NCI-H1092 treated with DMSO at 0.1 percent for 48 hours (cell line): ENCODE data around the gene CITED2.
A peak's percentile ranks its signal among the peaks of the same experiment; 100 is the strongest.

Source experiments
- DNase-seq: peaks from one replicate; lab custom pipeline; 2025; lab: John Stamatoyannopoulos, UW

The CITED2 gene

DNA sequence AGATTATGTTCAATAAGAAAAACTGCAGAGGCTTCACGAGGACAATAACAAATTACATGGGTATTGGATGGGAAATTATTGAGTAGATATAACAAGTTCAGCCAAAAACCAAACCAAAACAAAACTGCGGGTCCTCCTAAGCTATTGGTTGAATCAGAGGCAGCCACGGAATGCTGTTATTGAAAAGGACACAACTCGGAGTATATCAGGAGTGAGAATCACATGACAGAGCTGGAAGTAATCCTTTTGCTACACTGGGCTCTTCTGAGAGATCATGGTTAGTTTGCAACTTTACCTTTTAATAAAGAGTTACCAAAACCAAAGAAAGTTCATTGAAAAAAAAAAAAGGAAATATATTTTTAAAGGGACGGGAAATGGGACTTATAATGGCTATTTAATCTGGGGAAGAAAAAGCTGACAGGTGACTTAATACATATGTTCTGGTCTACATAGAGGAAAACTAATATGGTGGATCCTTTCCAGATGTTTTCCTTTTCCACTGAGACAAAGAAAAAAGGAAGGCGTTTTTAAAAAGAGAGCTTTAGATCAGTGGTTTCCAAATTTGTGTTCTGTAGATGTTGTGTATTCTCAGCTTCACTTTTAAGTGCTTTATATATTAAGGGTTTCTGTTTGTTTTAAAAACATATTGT, 6.9 kb upstream of the CITED2 start:
- no peak for DNase-seq

DNA sequence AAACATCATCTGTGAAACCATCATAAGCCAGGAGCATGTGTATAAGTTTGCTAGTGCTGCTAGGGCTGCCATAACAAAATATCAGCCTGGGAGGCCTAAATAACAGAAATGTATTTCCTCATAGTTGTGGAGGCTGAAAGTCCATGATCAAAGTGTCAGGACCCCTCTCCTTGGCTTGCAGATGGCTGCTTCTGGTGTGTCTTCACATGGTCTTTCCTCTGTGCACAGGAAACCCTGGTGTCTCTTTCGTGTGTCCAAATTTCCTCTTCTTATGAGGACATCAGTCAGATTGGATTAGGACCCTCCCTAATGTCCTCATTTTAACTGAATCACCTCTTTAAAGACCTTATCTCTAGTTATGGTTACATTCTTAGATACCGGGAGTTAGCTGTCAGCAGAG, 6.2 kb upstream of the CITED2 start:
- DNase-seq: no peak

DNA sequence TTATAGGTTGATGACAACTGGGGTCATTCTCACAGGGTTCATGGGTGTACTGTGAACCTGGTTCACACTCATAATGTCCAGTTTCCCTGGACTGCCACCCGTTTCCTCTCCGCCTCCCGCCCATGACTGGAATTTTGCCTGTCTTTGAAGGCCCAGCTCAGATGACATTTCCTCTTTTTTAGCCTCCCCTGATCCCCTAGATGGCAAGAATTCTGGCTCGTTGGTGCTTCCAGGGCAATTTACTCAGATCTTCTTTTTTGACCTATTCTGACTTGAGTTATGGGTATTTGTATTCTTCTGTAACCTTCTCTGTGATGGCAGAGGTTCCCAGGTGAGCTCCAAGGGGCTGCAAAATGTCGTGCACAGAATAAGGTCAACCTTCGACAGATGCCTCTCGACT, 5.7 kb upstream of the CITED2 start:
- no peak for DNase-seq

DNA sequence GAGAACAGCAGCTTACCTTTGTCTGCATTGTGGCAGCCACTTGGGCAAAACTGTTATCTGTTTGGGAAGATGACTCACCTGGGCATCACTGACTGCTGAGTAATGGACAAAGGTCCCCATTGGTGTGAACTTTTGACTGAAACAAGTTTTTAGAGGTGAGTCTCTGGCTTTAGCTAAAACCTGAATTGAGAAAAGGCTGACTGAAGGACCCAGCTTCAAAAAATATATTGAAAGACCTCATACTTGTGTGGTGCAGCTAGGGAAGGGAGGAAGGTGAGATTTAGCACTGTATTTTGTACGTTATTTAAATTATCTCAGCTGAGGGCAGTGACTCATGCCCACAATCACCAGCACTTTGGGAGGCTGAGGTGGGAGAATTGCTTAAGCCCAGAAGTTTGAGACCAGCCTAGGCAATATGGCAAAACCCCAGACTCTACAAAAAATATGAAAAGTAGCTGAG, 4.5 kb upstream of the CITED2 start:
- DNase-seq: no peak

DNA sequence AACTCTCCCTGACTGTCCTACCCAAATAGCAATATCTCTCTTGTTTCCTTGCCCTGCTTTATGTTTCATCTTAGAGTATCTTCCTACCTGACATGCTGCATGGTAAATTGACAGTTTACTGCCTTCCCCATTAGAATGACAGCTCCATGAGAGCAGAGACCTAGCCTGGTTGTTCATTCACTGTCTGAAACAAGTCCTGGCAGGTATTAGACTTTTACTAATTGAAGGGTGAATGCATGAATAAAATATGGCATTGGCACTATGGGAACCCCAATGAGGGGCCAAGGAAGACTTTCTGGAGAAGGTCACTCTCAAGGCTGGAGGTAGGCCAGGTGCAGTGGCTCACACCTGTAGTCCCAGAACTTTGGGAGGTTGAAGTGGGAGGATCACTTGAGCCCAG, 3.8 kb upstream of the CITED2 start:
- DNase-seq: no peak

DNA sequence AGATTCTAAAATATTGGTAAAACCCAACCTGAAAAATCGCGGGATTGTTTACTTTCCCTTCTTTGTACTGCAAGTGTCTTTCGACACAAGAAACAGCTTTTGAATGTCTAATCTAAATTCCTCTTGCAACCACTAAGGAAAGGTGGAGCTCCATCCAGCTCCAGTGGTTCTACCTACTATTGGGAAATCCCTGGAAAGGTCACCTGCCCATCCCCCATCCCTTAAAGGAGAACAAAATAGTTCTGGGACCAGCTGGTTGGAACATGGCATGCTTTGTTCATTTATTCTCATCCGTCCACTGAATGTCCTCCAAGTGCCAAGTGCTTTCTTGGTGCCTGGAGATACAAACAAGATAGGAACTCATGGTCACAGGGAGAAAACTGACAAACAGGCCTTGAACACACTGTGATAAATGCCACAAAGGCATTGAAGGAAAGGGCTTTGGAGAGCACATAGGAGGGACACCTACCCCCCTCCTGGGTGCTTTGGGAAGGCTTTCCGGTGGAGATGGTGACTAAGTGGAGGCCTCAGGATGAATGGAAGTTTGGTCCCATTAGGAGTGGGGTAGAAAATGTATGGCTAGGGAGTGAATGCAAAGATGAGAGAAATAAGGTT, 2.3 kb upstream of the CITED2 start:
- DNase-seq: no peak

DNA sequence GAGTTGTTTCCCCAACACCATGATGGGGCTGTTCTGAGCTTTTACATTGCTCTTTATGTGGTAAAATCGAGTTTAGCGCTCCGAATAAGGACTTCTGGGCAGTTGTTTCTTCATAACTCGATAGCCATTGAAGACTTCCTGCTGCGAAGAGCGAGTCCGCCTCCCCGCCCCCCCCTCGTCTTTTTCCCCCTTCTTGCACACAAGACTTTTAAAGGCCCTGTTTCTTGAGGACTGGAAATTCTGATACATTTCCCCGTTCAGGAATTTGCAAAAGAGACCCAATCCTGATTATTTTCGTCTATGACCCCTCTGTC, 1.5 kb upstream of the CITED2 start:
- DNase-seq: no peak

DNA sequence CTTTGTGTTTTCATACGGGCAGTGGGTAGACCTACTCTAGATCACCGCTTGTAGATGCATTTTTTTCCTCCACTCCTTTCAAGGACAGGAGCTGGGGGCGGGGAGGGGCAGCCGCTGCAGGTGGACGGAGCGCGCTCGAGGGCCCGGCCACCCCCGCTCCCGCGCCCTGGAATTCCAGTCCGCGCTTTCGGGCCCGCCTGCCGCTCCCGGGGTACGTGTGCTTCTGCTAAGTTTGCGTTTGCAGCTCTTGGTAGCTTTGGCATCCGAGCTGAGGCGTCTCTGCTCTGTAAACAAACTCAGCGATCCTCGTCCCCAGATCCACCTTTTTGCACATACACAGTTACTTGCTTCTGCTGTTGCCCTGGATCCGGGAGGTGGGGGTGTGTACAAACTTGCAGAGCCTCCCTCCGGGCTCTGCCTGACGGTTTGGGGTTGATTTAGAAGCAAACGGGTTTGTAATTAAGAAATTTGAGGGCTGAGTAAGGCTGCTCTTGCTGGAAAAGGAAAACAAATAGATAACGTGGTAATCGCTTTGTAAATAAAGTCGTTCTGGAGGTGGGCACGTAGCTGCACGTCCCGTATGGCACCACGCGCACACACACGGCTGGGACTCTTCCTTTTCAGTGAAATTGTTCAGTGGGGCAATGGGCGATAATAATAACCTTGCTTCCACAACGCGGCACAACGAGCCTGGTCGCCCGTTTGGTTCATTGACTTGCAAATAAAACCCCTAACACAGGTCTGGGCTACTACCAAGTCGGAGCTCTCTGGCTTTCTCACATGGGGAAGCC, 973 bp upstream of the CITED2 start:
- DNase-seq: peak; percentile 88

DNA sequence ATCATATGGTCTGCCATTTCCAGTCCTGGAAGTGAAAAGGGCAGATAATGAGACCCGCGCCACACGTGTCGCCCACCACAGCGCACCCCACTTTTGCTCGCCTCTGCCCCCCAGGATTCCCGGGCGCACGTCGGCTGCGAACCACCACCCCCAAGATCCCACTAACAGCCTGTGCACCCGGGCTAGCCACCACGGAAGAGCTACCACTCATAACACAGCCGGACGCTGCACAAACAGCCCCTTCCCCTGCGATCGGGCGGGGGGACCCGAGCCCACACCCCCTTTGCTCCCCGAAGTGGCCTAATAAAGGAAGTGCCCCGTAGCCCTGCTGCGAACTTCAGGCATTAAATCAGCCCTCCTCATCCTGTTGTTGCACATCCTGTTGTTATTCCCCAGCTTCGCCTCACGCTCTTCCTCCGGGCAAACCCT, 506 bp downstream of the CITED2 start:
- DNase-seq: no peak

DNA sequence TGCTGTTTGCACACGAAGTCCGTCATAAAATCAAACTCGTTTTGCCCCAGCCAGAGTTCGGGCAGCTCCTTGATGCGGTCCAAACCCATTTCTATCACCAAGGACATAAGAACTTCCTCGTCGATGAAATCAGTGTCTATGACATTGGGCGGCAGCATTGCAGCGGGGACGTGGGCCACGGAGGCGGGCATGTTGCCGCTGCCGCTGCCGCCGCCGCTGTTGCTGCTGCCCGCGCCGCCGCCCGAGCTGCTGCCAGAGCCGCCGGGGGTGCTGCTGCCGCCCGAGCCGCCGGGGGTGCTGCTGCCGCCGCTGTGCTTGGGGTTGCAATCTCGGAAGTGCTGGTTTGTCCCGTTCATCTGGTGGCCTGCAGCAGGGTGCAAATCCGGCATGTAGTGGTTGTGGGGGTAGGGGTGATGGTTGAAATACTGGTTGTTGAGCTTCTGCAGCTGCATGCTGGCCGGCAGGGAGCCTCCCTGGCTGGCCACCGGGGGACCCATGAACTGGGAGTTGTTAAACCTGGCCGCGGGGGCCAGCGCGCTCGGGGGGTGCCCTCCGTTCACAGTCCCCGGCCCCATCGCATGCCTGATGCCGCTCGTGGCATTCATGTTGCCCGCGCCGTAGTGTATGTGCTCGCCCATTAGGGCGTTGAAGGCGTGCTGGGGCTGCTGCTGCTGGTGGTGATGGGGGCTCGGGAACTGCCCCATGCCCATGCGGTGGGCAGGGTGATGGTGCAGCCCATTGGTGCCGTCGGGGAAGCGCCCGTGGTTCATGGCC, 1.1 kb downstream of the CITED2 start:
- peak; percentile 72 for DNase-seq

DNA sequence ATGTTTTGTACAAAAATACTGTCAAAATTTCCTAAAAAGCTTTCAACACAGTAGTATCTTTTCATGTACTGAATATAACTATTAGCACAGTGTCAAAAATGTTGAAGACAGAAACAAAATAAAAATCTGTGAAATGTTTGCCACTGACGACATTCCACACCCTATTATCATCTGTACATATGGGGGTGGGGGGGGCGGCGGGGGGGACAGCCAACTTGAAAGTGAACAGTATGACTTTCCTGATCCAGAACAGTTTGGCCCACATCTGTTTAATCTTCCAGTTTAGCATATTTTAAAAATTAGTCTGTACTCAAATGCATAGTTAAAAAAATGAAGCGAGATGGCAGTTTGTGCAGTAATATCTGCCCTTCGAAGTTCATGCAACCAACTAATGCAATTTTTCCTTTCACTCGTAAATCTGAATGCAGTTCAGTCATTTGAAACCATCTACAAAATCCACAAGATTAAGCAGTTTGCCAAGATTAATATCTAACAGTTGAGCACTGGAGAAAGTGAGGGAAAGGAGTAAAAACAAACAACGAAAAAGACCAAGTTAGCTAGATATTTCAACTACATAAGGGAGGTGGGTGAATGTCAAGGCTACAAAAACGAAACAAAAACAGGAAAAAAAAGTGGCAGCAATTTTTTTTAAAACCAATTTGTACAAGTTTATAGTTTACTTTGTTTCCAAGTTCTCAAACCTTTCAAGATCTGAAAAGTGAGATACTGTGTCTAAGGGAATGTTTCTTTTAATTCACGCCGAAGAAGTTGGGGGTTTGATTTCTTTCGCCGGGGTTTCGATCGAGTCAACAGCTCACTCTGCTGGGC, 1.9 kb downstream of the CITED2 start:
- no peak for DNase-seq

DNA sequence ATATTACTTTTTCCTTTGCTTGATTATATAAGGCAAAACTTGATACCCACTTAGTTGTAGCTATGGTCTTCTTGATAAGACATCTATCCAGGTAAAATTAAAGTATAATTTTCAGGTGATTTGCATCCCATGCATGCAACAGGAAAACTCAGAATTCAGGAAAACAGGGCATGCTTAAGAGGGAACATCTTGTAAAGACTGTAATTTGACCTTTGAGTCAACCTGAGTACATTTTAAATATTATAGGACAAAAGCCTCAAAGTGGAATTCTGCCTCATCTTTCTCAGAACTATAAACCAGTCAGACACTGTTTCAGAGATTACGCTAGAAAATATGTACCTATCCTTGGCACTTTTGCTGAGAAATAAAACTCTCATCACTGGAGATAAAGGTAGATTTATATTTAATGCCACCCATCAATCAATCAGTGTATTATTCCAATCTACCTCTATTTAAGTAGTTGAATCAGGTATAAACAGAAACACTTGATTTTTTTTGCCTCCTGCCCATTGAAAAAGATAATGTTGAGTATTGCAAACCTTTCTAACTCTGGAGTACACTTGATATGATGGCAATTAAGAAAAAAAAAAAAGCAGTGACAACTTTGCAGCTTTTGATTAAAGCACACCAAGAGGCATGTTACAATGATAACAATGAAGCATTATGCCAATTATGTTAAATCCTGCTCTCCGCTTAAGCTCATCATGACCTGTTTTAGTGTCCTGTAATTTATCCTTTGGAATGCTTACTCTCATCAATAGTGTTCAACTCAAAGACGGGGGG, 2.8 kb downstream of the CITED2 start:
- DNase-seq: no peak

DNA sequence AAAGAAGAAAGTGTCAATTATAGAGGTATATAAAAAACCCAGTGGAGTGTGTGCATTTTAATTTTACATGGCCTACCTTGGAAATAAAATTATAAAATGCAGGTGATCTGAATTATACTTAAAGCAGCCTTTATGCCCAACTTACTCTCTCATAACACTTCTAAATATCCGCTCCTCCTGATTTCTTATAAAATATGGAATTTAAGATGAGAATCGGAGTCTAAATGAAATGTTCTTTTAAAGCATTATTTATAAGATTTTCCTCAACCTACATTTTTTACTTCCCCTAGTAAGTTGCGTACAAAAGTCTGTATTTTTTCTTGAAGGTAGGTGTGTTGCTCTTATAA, 3.5 kb downstream of the CITED2 start:
- no peak for DNase-seq

DNA sequence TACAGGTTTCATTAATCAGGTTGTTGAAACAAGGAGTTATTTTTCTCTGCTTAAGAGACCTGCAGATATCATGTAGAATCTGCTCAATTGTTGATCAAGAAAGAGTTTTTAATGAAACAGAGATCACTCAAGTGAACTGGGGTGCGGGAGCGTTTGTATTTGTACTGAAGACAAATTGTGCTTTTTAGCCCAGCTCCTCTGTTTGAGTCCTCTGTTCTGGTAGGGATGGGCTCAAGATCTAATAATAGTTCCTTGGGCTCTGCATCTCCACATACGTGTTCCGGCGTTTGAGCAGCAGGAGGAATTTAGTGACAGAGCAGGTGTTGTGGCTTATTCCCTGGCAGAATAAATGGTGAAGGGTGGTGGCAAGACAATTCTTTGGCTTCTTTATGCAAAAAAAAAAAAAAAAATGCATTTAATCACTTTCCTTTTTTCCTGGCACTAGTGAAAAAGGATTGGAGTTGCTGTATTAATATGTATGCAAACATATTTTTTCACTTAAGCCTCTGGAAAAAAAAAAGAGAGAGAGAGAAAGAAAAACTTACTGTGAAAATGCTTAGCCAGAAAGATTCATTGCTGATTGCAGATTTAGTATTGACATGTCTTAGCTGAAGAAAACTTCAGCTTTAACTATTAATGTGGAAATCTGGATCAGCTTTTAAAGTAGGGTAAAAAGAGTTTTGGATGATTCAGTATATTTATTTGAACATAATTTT, 4.0 kb downstream of the CITED2 start:
- peak; percentile 8 for DNase-seq

DNA sequence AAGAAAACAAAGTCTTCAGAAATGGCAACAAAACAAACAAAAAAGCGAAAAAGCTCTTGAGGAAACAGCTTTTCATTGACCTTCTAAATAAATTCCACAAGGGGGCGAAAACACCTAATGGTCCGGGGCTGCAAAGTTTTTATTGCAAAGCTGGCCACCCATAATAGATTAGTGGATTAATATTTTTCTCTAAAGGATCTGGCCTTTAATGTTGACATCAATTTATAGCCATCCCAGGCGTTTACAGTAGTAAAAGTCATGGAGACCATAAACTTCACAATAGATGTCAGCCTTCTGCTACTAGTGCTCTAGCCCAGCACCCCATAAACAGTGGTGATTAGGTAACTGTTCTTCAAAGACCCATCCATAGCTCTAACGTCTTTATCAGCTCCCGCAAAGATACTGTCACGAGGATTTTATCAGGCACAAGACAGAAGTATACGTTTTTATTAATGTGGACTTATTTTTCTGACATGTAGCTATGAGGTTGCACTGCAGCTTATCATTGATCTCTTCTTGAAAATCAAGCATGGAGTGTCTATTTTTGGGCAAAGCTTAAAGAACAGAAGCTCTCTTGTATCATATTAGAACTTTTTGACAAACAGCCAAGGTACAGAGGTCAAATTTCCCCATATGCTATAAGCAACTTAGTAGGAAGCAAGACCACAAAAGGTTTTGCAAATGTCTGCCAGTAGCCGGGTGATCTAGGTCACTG, 4.7 kb downstream of the CITED2 start:
- peak; percentile 39 for DNase-seq

DNA sequence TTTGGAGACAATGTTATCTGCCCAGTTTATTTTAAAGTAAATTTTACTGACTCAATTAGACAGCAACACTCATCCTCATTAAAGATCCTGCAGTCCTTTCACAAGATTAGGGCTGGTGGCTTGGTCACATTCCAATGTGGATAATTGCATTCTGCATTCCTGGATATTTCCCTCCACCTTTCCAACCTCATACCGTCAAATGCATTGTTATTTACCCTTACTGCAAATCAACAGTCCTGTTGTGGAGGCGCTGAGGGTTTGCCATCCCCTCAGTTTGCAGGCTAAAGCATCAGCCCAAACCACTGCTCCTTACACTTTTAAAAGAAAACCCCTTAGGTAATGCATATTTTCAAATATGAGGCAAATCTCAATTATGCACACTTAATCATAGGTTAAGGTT, 5.4 kb downstream of the CITED2 start:
- no peak for DNase-seq

DNA sequence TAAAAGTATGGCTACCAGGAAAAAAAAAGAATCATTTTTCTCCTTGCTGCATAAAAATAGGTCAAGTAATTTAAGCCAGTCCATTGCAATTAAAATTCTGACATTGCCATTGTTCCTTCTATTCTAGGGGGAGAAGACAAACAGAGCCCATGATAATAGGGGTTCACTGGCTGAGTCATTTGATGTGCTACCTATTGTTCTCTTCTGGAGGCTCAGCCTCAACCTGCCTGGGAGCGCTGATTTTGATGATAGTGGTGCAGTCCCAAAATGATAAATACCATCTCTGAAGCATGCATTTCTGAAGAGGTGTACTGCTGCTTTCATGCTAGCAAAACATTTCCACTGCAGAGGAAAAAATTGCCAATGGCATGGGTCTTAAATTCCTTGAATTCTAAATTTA, 5.8 kb downstream of the CITED2 start:
- no peak for DNase-seq

DNA sequence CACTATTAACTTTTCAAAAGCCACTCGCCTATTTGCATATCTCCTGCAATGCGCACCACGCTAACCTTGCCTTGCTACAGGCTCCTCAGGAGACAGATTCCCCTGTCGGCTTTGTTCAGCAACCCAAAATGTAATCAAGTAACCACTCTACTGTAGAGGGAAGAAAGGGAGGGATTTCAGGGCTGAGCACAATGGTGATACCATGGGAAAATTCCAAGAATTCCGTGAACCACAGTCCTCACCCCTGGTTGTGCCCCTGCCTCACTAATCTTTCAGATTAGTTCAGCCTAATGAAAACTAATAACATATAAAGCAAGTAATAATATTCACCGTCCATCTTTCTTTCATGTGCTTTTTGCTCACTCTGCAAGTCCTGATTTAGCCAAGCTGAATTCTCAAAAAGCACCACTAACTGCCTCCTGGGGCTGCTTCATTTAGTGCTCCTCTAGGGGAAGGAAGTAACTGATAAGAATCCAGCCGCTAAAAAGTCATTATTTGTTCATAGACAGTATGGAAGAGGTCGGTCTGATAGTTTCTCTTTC, 6.6 kb downstream of the CITED2 start:
- DNase-seq: no peak

DNA sequence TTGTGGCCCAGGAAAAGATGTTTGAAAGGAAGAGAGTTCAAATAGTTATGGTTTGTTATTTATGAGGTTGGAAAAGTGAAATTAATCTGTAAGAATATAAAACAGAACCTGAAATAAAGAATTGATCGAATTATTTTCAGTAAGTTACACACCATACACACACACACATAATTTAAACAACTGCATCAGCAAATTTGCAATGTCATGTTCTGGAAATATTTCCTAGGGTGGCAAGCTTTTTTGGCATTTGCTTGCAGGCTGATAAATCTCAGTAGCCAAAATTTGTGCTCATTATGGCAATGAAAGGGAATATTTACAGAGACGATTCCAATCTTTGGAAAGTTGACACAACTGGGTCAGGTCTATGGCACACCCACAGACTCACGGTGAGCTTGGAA, 9.5 kb downstream of the CITED2 start:
- DNase-seq: no peak
